Transverse colon (tissue), 4 donors: ENCODE data around the gene SMAP1. TPM values are rescaled to one million over a fixed set of nuclear protein-coding genes. Genes with fewer than 3 reads are reported as not detected.

ENCODE experiments used
- DNase-seq: peaks from one replicate; pipeline ENCODE4 v3.0.0-alpha.2; 2019
- H3K27ac ChIP-seq, 4 donors: fragments of 200-600 bp; sonication (generic); 2 replicates each; pipeline ENCODE4 v1.5.1; 2016 to 2018; ENCODE audit warnings: inconsistent platforms in 4 of 4
- H3K27me3 ChIP-seq: fragments of 200-600 bp; sonication (generic); 2 replicates; pipeline ENCODE4 v1.5.1; 2017; ENCODE audit warnings: inconsistent platforms
- H3K36me3 ChIP-seq, 4 donors: fragments of 200-600 bp; sonication (generic); 2 replicates each; pipeline ENCODE4 v1.5.1; 2017 to 2019; ENCODE audit warnings: inconsistent platforms in 4 of 4
- H3K4me1 ChIP-seq, 4 donors: fragments of 200-600 bp; sonication (generic); 2 replicates each; pipeline ENCODE4 v1.5.1; 2017 to 2020; ENCODE audit warnings: inconsistent platforms in 4 of 4
- H3K4me3 ChIP-seq, 4 donors: fragments of 200-600 bp; sonication (generic); 1 replicate in 1 of 4; 2 replicates in 3 of 4; pipeline versions ENCODE4 v1.5.1 to v1.6.1; 2017 to 2019; ENCODE audit warnings: inconsistent platforms in 4 of 4
- H3K9me3 ChIP-seq, 2 donors: fragments of 200-600 bp; sonication (generic); 2 replicates each; pipeline ENCODE4 v1.5.1; 2017 to 2019; ENCODE audit warnings: inconsistent platforms in 2 of 2
- EP300 ChIP-seq: sonication (generic); formaldehyde crosslinking; IDR thresholded peaks from one replicate; pipeline ENCODE4 v1.6.1; 2017; ENCODE audit warnings: antibody characterized with exemption, low read depth
- POLR2A ChIP-seq: fragments of 450-650 bp; IDR thresholded peaks from one replicate; pipeline ENCODE4 v1.6.1; 2016; ENCODE audit warnings: antibody characterized with exemption, mild to moderate bottlenecking, moderate library complexity
- POLR2AphosphoS5 ChIP-seq, 3 donors: sonication (generic); formaldehyde crosslinking; IDR thresholded peaks; one replicate each; pipeline ENCODE4 v1.6.1; 2016; ENCODE audit warnings: antibody characterized with exemption in 3 of 3
- WGBS, 2 donors: methylation state at CpG; one replicate each; pipeline ENCODE4 v1.1.5; 2018; ENCODE audit warnings: low coverage in 1 of 2; 5-methylcytosine and 5-hydroxymethylcytosine counted together
- in situ Hi-C, 4 donors: fragments of 200-750 bp; cut with MboI; loops; one replicate each; pipeline versions ENCODE4 v1.15.0 to v1.15.1; 2017; ENCODE audit warnings: low sequenced_read_pairs in 3 of 4, low pct_ligation_motif_present in 1 of 4, low pct_unique_long_range_greater_than_20kb in 1 of 4
- intact Hi-C: fragments of 100-400 bp; cut with DNase I; formaldehyde crosslinking; loops from one replicate; pipeline ENCODE4 v1.15.1; 2023; ENCODE audit warnings: low total_unique reads
- total RNA-seq, 4 donors: library from RNA; depleted of rRNA; stranded (reverse); fragments of >200 nt; gene quantifications; one replicate each; pipeline ENCODE4 v1.1.0, GENCODE V29; 2016
- TF ChIP-seq, protein P1 (sequence below), 5 experiments: fragments of 200-600 bp in 3 of 5; fragments of 450-650 bp in 2 of 5; sonication (generic) in 3 of 5; IDR thresholded peaks; 1 replicate in 2 of 5; 2 replicates in 3 of 5; pipeline ENCODE4 v1.5.1; 2016 to 2017; ENCODE audit warnings: antibody characterized with exemption in 5 of 5, inconsistent platforms in 3 of 5, mild to moderate bottlenecking in 2 of 5, moderate library complexity in 1 of 5

Gene SMAP1
- total RNA-seq, 4 donors from 2014 or later, result 10.3 to 49.3 (median 35.3) TPM

DNA sequence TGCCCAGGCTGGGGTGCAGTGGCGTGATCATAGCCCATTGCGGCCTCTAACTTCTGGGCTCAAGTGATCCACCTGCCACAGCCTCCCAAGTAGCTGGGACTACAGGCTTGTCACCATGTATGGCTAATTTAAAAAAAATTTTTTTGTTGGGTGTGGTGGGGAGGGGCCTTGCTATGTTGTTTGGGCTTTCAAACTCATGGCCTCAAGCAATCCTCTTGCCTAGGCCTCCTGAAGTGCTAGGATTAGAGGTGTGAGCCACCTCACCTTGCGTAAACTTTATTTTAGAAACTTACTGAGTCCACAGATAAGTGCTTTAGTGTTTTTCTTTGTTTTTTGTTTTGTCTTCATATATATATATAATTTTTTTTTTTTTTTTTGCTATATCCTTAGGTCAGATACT lies 9.1 kb downstream of the SMAP1 start:
- Histone ChIP-seq H3K27me3 (no peaks in the 10 kb centered on the region), H3K4me1 (peaks cover 0 to 27% (median 15%) of the 10 kb centered on the region in 4 donors), H3K9me3 (no peaks in the 10 kb centered on the region), H3K4me3 (no peak overlapping the region), H3K27ac (no peak overlapping the region), H3K36me3 (no peaks in the 10 kb centered on the region)
- no peak for DNase-seq
- 93 to 100% methylated on average over 2 to 3 of the region's 3 CpGs for whole genome bisulfite sequencing, 2 donors
- TF ChIP-seq, protein P1, sequence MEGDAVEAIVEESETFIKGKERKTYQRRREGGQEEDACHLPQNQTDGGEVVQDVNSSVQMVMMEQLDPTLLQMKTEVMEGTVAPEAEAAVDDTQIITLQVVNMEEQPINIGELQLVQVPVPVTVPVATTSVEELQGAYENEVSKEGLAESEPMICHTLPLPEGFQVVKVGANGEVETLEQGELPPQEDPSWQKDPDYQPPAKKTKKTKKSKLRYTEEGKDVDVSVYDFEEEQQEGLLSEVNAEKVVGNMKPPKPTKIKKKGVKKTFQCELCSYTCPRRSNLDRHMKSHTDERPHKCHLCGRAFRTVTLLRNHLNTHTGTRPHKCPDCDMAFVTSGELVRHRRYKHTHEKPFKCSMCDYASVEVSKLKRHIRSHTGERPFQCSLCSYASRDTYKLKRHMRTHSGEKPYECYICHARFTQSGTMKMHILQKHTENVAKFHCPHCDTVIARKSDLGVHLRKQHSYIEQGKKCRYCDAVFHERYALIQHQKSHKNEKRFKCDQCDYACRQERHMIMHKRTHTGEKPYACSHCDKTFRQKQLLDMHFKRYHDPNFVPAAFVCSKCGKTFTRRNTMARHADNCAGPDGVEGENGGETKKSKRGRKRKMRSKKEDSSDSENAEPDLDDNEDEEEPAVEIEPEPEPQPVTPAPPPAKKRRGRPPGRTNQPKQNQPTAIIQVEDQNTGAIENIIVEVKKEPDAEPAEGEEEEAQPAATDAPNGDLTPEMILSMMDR (IDR thresholded peaks at IDR 0.05), result no peak
- TF ChIP-seq EP300 (no peak), POLR2A (no peak), POLR2AphosphoS5 (IDR thresholded peaks at IDR 0.05) (no peak)
- intact Hi-C loops (no loop called here), in situ Hi-C loops (loop anchor here in 2 of 4 donors (10.0 to 25.0 kb wide), 2 partner anchors 115 to 122 kb away; partner anchors contain the start of gene SDHAF4 (in 1 of the 2))

DNA sequence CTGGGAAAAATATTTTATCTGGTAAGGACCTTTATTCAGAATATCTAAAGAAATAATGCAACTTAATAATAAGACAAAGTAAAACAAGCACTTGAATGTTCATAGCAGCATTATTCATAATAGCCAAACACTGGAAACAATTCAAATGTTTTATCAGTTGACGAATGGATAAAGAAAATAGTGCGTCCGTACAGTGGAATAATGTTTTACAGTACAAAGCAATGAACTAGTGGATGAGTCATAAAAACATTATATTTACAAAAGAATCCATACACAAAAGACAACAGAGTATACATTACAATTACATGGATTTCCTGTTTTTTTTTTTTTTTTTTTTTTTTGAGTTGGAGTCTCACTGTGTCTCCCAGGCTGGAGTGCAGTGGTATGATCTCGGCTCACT lies 12.7 kb downstream of the SMAP1 start:
- TF ChIP-seq, protein P1 (IDR thresholded peaks at IDR 0.05), result no peak
- TF ChIP-seq POLR2A, result no peak
- TF ChIP-seq EP300, result no peak
- H3K4me1 ChIP-seq, result peaks cover 4 to 27% (median 11%) of the 10 kb centered on the region in 4 donors
- H3K4me3 ChIP-seq, result no peak overlapping the region
- WGBS, 2 donors, result 41 to 64% methylated on average over 4 of the region's 4 CpGs
- no peaks in the 10 kb centered on the region for H3K27me3 ChIP-seq
- in situ Hi-C loops (loop anchor here in 2 of 4 donors (10.0 to 25.0 kb wide), 2 partner anchors 118 to 126 kb away; partner anchors contain the start of gene SDHAF4 (in 1 of the 2)), intact Hi-C loops (loop anchor here (10.0 kb wide), 1 partner anchor 106 kb away; no protein-coding TSS in a partner anchor)
- no peak for DNase-seq
- no peaks in the 10 kb centered on the region for H3K9me3 ChIP-seq
- H3K36me3 ChIP-seq, result no peaks in the 10 kb centered on the region
- no peak overlapping the region for H3K27ac ChIP-seq

- 0% methylated on average over 1 of the region's 1 CpG for WGBS, 2 donors
- Histone ChIP-seq H3K4me1 (peaks cover 6 to 35% (median 23%) of the 10 kb centered on the region in 4 donors), H3K4me3 (no peak overlapping the region), H3K27ac (peak overlapping the region in 3 of 4 donors; percentile 6 to 44 (median 40)), H3K36me3 (no peaks in the 10 kb centered on the region), H3K9me3 (no peaks in the 10 kb centered on the region), H3K27me3 (no peaks in the 10 kb centered on the region)
- intact Hi-C loops, result loop anchor here (10.0 kb wide), 1 partner anchor 110 kb away; no protein-coding TSS in a partner anchor
- in situ Hi-C loops, result loop anchor here in 2 of 4 donors (10.0 to 25.0 kb wide), 2 partner anchors 123 to 130 kb away; partner anchors contain the start of gene SDHAF4 (in 1 of the 2)
- TF ChIP-seq POLR2A (no peak), POLR2AphosphoS5 (IDR thresholded peaks at IDR 0.05) (peak in 1 of 3 donors; percentile 29), EP300 (no peak)
- TF ChIP-seq, protein P1 (IDR thresholded peaks at IDR 0.05), result no peak
- no peak for DNase-seq
Observed at GRCh38 chr6:70684794-70685493, 17.3 kb downstream of the SMAP1 start.

DNA sequence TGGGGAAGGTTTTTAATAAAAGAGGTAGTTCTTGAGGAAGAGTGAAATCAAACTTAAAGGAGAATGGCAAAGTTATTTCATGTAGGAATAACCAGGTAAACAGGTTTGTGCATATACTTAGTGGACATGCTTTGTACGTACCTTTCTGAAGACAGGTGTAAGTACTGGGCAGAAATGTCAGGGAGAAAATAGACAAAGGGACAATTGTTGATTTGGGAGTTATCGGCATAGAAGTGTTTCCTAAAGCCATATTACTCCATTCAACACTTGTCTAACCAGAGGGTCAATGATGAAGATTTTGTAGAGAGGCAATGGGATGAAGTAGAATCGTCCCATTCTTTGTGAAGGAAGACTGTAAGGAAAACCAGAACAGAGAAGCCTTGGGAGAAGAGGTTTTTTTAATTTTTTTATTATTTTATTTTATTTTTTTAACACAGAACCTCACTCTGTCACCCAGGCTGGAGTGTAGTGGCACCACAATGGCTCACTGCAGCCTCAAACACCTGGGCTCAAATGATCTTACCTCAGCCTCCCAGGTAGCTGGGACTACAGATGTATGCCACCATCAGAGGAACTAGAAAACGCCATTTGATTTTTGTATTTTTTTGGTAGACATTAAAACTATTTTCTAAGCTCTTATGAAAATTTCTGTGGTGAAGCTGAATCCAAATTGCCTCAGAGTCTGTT lies 18.0 kb downstream of the SMAP1 start:
- Histone ChIP-seq H3K4me3 (no peak overlapping the region), H3K9me3 (no peaks in the 10 kb centered on the region), H3K27ac (no peak overlapping the region), H3K36me3 (no peaks in the 10 kb centered on the region), H3K27me3 (no peaks in the 10 kb centered on the region), H3K4me1 (peaks cover 6 to 31% (median 23%) of the 10 kb centered on the region in 4 donors)
- WGBS, 2 donors, result 55 to 58% methylated on average over 4 of the region's 4 CpGs
- intact Hi-C loops, result loop anchor here (10.0 kb wide), 1 partner anchor 111 kb away; no protein-coding TSS in a partner anchor
- TF ChIP-seq EP300 (no peak), POLR2A (no peak), POLR2AphosphoS5 (IDR thresholded peaks at IDR 0.05) (no peak)
- TF ChIP-seq, protein P1 (IDR thresholded peaks at IDR 0.05), result no peak
- in situ Hi-C loops, result loop anchor here in 2 of 4 donors (10.0 to 25.0 kb wide), 2 partner anchors 123 to 131 kb away; partner anchors contain the start of gene SDHAF4 (in 1 of the 2)
- DNase-seq, result no peak
